IPS-NIHi11 (cell line): ENCODE results near the gene SMG6.
"Not testable (repeated sequence)": the region's sequence is repeated elsewhere in the genome, so short reads cannot be mapped to it uniquely, and the experiment has no call there.

Experiments
- DNase-seq: peaks from one replicate; pipeline ENCODE4 v3.0.0; 2012; ENCODE audit warnings: mixed read lengths, low spot score

Gene SMG6

DNA sequence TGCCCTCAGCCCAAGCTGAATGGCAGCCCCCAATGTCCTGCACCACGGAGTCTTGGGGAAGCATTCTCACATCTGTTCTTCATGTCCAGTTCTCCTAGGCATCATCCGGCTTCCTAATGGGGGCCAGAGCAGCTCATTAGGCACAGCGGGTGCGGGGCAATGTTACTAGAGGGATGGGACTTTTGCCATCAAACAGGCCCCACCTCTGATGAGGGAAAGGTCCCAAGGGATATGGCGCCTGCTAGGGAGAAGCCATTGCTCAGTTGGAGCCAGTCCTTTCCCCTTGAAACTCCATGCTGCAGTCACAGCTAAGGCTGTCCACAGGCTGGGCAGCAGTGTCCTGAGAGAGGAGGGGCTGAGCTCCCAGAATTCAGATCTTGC, 275.4 kb downstream of the SMG6 start:
- no peak for DNase-seq

DNA sequence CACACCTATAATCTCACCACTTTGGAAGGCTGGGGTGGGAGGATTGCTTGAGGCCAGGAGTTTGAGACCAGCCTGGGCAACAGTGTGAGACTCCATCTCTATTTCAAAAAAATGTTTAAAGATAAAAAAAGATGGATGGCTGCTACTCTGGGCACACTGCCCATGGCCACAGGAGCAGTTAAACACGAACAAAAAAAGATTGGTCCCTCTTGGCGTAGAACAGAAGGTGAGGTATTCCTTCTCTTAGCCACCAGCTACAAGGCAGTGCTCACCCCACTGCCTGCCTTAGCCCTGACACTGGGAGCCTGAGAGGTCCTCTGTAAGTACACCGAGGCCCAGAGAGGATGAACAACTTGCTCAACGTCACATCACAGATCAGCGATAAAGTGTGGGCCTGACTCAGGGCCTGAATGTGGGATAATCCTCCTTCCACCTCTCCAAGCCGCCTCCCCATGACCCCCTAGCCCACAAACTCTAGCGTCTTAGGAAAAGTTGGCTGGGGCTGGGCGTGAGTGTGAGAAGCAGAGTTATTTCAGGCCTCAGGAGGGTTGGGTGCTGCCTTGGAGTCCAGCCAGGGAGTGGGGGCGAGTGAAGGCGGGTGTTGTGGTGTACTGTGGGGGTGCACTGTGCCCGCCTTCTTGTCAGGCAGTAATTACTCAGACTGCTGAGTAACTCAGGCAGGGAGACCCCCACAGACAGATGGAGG, 275.9 kb downstream of the SMG6 start:
- no peak for DNase-seq

GRCh38 chr17:2025622-2026309, 277.8 kb downstream of the SMG6 start:
- DNase-seq = peak; percentile 53

- DNase-seq = peak; percentile 71
Measured at GRCh38 chr17:2025220-2025621, 278.4 kb downstream of the SMG6 start, which contains the start of gene RTN4RL1. RTN4RL1 (minus strand) TSS chr17:2025334; CDS start chr17:2024865, 469 bp downstream.

GRCh38 chr17:2024572-2025219, 278.9 kb downstream of the SMG6 start:
- DNase-seq = no peak

DNA sequence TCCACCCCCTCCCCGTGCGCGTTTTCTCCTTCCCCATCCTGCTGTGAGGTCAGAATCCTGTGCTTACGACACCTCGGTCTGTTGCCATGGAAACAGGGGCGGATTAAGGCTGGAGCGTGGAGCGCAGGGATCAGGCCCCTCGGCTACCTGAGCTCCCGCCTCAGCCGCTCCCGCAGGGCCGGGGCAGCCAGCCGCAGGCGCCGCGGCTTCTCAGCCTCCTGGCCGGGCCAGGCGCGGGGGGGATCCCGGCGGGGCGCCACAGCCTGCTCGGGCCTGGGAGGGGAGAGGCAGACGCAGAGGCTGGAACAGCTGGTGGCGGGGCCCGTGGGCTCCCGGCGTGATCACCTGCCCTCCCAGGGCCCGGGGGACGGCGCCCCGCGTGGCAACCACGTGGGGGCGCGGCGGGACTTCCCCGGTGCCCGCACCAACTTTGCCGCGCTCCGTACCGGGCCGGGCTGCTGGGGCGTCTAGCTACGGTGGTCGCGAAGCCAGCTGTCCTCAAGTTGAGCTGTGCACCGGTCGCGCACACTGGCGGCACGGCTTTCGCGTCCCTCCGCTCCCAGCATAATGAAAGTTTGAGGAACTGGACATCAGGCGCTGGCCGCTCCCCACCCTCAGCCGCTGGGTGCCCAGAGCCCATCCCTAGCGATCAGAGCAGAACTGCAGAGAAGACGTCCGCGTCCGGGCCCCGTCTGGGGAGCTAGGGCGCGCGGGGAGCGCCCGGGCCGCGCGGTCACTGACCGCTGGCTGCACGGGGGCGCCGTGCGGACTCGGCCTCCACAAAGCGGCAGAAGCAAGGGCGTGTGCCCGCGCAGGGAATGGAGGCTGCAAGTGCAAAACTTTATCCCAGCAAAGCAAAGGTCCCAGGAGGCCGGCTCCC, 279.7 kb downstream of the SMG6 start:
- DNase-seq = peak; percentile 93

GRCh38 chr17:2023256-2023655, 280.3 kb downstream of the SMG6 start:
- DNase-seq = no peak

DNA sequence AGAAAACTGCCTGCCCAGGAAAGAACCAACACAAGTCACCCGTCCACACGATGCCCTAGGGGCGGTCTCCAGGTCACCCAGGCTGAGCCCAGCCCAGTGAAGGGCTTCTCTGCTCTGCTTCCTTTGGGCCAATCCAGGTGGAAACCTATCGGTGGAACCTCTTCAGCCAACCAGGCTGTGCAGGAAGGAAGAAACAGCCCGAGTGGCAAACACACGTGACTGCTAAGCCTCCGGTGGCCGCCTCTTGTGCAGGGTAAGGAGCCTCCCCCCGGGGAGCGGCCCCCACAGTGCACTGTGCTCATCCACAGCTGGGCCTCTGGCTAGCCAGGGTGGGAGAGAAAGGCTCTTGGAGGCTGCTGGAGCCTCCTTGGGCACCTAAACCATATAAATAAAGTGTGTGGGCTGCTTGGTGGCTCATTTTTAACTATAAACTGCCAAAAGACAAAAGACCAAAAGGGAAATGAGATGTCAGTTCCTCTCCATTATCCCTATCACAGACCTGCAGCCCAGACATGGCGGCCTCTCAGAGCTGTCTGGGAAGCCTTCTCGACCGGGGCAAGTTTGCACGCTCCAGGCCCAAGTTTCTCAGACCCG, 280.8 kb downstream of the SMG6 start:
- no peak for DNase-seq

GRCh38 chr17:2020721-2021120, 282.9 kb downstream of the SMG6 start:
- DNase-seq = no peak

- DNase-seq = no peak
Measured at GRCh38 chr17:2019723-2020122, 283.9 kb downstream of the SMG6 start.

- no peak for DNase-seq
Measured at GRCh38 chr17:2018716-2019510, 284.7 kb downstream of the SMG6 start.

GRCh38 chr17:2017274-2017941, 286.2 kb downstream of the SMG6 start:
- no peak for DNase-seq

DNA sequence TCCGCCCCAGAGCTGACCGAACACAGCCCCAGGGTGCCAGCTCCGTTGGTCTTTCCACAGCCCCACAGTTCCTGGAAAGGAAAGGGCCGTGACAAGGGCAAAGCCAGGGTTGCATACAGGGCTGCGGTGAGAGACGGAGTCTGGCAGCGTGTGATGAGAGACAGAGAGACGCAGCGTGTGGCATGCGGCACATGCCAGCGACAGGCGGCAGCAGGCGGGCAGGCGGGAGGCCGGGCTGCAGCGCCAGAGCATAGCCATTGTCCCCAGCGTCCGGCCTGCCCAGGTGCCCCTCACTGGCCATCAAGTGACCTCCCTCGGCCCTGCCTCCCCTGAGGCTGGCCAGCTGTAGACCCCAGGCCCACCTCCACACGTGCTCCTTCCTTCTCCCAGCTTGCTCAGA, 287.1 kb downstream of the SMG6 start:
- DNase-seq = no peak

- DNase-seq = no peak
Measured at GRCh38 chr17:2015314-2015713, 288.3 kb downstream of the SMG6 start.

GRCh38 chr17:2013994-2014317, 289.6 kb downstream of the SMG6 start:
- DNase-seq = no peak

GRCh38 chr17:2013220-2013993, 290.2 kb downstream of the SMG6 start:
- DNase-seq = not testable (repeated sequence)

- no peak for DNase-seq
Measured at GRCh38 chr17:2012499-2012898, 291.1 kb downstream of the SMG6 start.

GRCh38 chr17:2011411-2012371, 291.9 kb downstream of the SMG6 start:
- DNase-seq = peak; percentile 67
